Transverse colon (tissue), 4 donors: Measurements from ENCODE around the gene GLCE.

ENCODE experiments used
- CTCF ChIP-seq, 5 experiments: fragments of 200-600 bp in 3 of 5; fragments of 450-650 bp in 2 of 5; sonication (generic) in 3 of 5; IDR thresholded peaks; 1 replicate in 2 of 5; 2 replicates in 3 of 5; pipeline ENCODE4 v1.5.1; 2016 to 2017; ENCODE audit warnings: antibody characterized with exemption in 5 of 5, inconsistent platforms in 3 of 5, mild to moderate bottlenecking in 2 of 5, moderate library complexity in 1 of 5
- EP300 ChIP-seq: sonication (generic); formaldehyde crosslinking; IDR thresholded peaks from one replicate; pipeline ENCODE4 v1.6.1; 2017; ENCODE audit warnings: antibody characterized with exemption, low read depth
- POLR2A ChIP-seq: fragments of 450-650 bp; IDR thresholded peaks from one replicate; pipeline ENCODE4 v1.6.1; 2016; ENCODE audit warnings: antibody characterized with exemption, mild to moderate bottlenecking, moderate library complexity
- POLR2AphosphoS5 ChIP-seq, 3 donors: sonication (generic); formaldehyde crosslinking; IDR thresholded peaks; one replicate each; pipeline ENCODE4 v1.6.1; 2016; ENCODE audit warnings: antibody characterized with exemption in 3 of 3

DNA sequence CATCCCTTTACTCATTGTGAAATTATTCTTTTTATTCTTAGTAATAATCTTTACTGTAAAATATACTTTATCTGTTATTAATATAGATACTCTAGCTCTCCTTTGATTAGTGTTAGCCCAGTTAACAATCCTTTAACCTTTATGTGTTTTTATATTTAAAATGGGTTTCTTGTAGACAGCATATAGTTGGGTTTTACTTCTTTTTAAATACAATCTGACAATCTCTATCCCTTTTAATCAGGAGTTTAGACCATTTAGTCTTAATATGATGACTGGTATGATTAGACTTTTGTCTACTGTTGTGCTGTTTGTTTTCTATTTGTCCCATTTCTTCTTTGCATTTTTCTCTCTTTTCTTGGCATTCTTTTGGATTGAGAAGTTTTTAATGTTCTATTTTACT, 30.1 kb downstream of the GLCE start:
- TF ChIP-seq CTCF (IDR thresholded peaks at IDR 0.05) = no peak
- no peak for TF ChIP-seq POLR2A
- TF ChIP-seq EP300 = no peak
- TF ChIP-seq POLR2AphosphoS5 (IDR thresholded peaks at IDR 0.05) = no peak
